ENCODE data around the gene EIF4G3. TPM values are rescaled to one million over a fixed set of nuclear protein-coding genes. Genes with fewer than 3 reads are reported as not detected.
"Not testable (repeated sequence)": the region's sequence is repeated elsewhere in the genome, so short reads cannot be mapped to it uniquely, and the experiment has no call there.

Gene EIF4G3
- polyA plus RNA-seq, 1 of the 3 experiments (the other 2 are of a cell fraction), result 32.0 TPM

GRCh38 chr1:21092545-21092944 is 84.2 kb downstream of the EIF4G3 start:
- H3K27me3 ChIP-seq (ENCODE audit: insufficient read depth); H4K20me1 ChIP-seq (ENCODE audit: insufficient read depth); H2AFZ ChIP-seq (ENCODE audit: low read depth); POLR2A ChIA-PET; H3K9me2 ChIP-seq; H3K4me1 ChIP-seq (ENCODE audit: control insufficient read depth in 1 of 2, insufficient read depth in 2 of 2, low read depth in 1 of 2, low read length in 1 of 2); H3K9me3 ChIP-seq; DNase-seq; H3K9ac ChIP-seq; H3K4me3 ChIP-seq (ENCODE audit: low read depth in 2 of 2, low read length in 1 of 2); H3K27ac ChIP-seq (ENCODE audit: low read depth in 2 of 2, low read length in 1 of 2); H3K4me2 ChIP-seq; CTCF ChIA-PET: not testable (repeated sequence)
- Histone ChIP-seq H3K36me3 (replicated peaks in 1 of 2; ENCODE audit: control insufficient read depth in 1 of 2, insufficient read depth in 2 of 2, low read length in 1 of 2) (peaks cover 0 to 13% of the 10 kb centered on the region in 2 experiments), H3F3A (replicated peaks; ENCODE audit: insufficient read depth) (peaks cover 17% of the 10 kb centered on the region), H3K79me2 (ENCODE audit: insufficient read depth) (peaks cover 76% of the 10 kb centered on the region)
- WGBS (ENCODE audit: low lambda C conversion rate), result 100% methylated on average over 2 of the region's 2 CpGs

GRCh38 chr1:21091053-21091690 is 85.5 kb downstream of the EIF4G3 start:
- Histone ChIP-seq H3K27ac (ENCODE audit: low read depth in 2 of 2, low read length in 1 of 2) (peak overlapping the region in 1 of 2 experiments; percentile 80; a peak in 2 of 4 replicates), H3K79me2 (ENCODE audit: insufficient read depth) (peaks cover 81% of the 10 kb centered on the region), H3K4me2 (peak overlapping the region; percentile 50), H3K36me3 (replicated peaks in 1 of 2; ENCODE audit: control insufficient read depth in 1 of 2, insufficient read depth in 2 of 2, low read length in 1 of 2) (peaks cover 0 to 23% of the 10 kb centered on the region in 2 experiments), H3F3A (replicated peaks; ENCODE audit: insufficient read depth) (peaks cover 15% of the 10 kb centered on the region)
- H3K9me2 ChIP-seq; H3K4me3 ChIP-seq (ENCODE audit: low read depth in 2 of 2, low read length in 1 of 2); H3K4me1 ChIP-seq (ENCODE audit: control insufficient read depth in 1 of 2, insufficient read depth in 2 of 2, low read depth in 1 of 2, low read length in 1 of 2); DNase-seq; H4K20me1 ChIP-seq (ENCODE audit: insufficient read depth); POLR2A ChIA-PET; H3K9me3 ChIP-seq; H3K27me3 ChIP-seq (ENCODE audit: insufficient read depth); H2AFZ ChIP-seq (ENCODE audit: low read depth); H3K9ac ChIP-seq: not testable (repeated sequence)
- CTCF ChIA-PET, result interaction anchor here (0.9 kb wide), 1 partner anchor 104 kb away, joined by 3 read pairs; no protein-coding TSS in a partner anchor
- WGBS (ENCODE audit: low lambda C conversion rate), result 30% methylated on average over 11 of the region's 11 CpGs
- TF ChIP-seq TEAD4 (IDR thresholded peaks at IDR 0.05; ENCODE audit: borderline replicate concordance, insufficient read depth), result 0 out of 2 replicates have a peak, but pooled peaks have one; percentile 21
- peak; percentile 87 for TF ChIP-seq JUND (IDR thresholded peaks at IDR 0.05)
- TF ChIP-seq TCF12 (IDR thresholded peaks at IDR 0.05), result peak; percentile 59
- peak; percentile 93 for TF ChIP-seq FOSL2 (IDR thresholded peaks at IDR 0.05; ENCODE audit: borderline replicate concordance, low read depth)

- H3K27me3 ChIP-seq (ENCODE audit: insufficient read depth), result no peaks in the 10 kb centered on the region
- peaks cover 78% of the 10 kb centered on the region for H3K79me2 ChIP-seq (ENCODE audit: insufficient read depth)
- CTCF ChIA-PET, result interaction anchor here (0.9 kb wide), 1 partner anchor 105 kb away, joined by 3 read pairs; no protein-coding TSS in a partner anchor
- no peak overlapping the region for H2AFZ ChIP-seq (ENCODE audit: low read depth)
- peaks cover 0 to 23% of the 10 kb centered on the region in 2 experiments for H3K36me3 ChIP-seq (replicated peaks in 1 of 2; ENCODE audit: control insufficient read depth in 1 of 2, insufficient read depth in 2 of 2, low read length in 1 of 2)
- H3F3A ChIP-seq (replicated peaks; ENCODE audit: insufficient read depth), result peaks cover 15% of the 10 kb centered on the region
- no peaks in the 10 kb centered on the region for H3K9me3 ChIP-seq
- no peak for DNase-seq
- peaks cover 0 to 9% of the 10 kb centered on the region in 2 experiments; a peak in 1 of 4 replicates for H3K4me1 ChIP-seq (ENCODE audit: control insufficient read depth in 1 of 2, insufficient read depth in 2 of 2, low read depth in 1 of 2, low read length in 1 of 2)
- no peak overlapping the region; the same call in 1 of the 2 replicates for H3K9ac ChIP-seq
- WGBS (ENCODE audit: low lambda C conversion rate), result 16% methylated on average over 1 of the region's 1 CpG
- POLR2A ChIA-PET, result no interaction called here
- peak overlapping the region in 1 of 2 experiments; percentile 80; a peak in 2 of 4 replicates for H3K27ac ChIP-seq (ENCODE audit: low read depth in 2 of 2, low read length in 1 of 2)
- 0 out of 2 replicates have a peak, but pooled peaks cover 6% of the 10 kb centered on the region for H4K20me1 ChIP-seq (ENCODE audit: insufficient read depth)
- peak overlapping the region; percentile 50 for H3K4me2 ChIP-seq
- H3K9me2 ChIP-seq, result no peaks in the 10 kb centered on the region
- H3K4me3 ChIP-seq (ENCODE audit: low read depth in 2 of 2, low read length in 1 of 2), result no peak overlapping the region; a peak in 1 of 4 replicates
- TF ChIP-seq YY1 (IDR thresholded peaks at IDR 0.05; ENCODE audit: low read depth), result no peak
- no peak for TF ChIP-seq PBX3 (IDR thresholded peaks at IDR 0.05)
- TF ChIP-seq CHD2 (IDR thresholded peaks at IDR 0.05; ENCODE audit: low read length, partially characterized antibody), result no peak
- no peak for TF ChIP-seq GATA2 (CRISPR knock-in tag; IDR thresholded peaks at IDR 0.05)
- TF ChIP-seq CTCF (IDR thresholded peaks at IDR 0.05), result no peak
- no peak for TF ChIP-seq POLR2AphosphoS5 (IDR thresholded peaks at IDR 0.05; ENCODE audit: low read depth, low read length)
- no peak for TF ChIP-seq FOXM1 (IDR thresholded peaks at IDR 0.05; ENCODE audit: low read depth)
- TF ChIP-seq REST (IDR thresholded peaks at IDR 0.05; ENCODE audit: low read depth, low read length), result no peak
- no peak for TF ChIP-seq MXI1 (IDR thresholded peaks at IDR 0.05; ENCODE audit: low read depth, low read length)
- no peak for TF ChIP-seq MEF2A (IDR thresholded peaks at IDR 0.05; ENCODE audit: borderline replicate concordance, low read depth)
- TF ChIP-seq RAD21 (IDR thresholded peaks at IDR 0.05; ENCODE audit: low read length), result no peak
These were observed 86.2 kb downstream of the EIF4G3 start for GRCh38 chr1:21090463-21090862.
